CD4-positive, alpha-beta T cell treated with Interleukin-12 subunit alpha and Interleukin-12 subunit beta, for 1 hour (primary cell): ENCODE results near the gene HORMAD2.
"Not testable (repeated sequence)": the region's sequence is repeated elsewhere in the genome, so short reads cannot be mapped to it uniquely, and the experiment has no call there.

ENCODE experiments used
- DNase-seq: peaks from one replicate; pipeline ENCODE4 v3.0.0-alpha.2; 2020

The HORMAD2 gene

GRCh38 chr22:30214703-30215407 is 134.6 kb downstream of the HORMAD2 start:
- DNase-seq = no peak

GRCh38 chr22:30216272-30216671 is 136.0 kb downstream of the HORMAD2 start:
- not testable (repeated sequence) for DNase-seq

GRCh38 chr22:30216710-30217109 is 136.4 kb downstream of the HORMAD2 start:
- no peak for DNase-seq

- DNase-seq = no peak
Observed at GRCh38 chr22:30217698-30218560, 137.7 kb downstream of the HORMAD2 start.

- no peak for DNase-seq
Observed at GRCh38 chr22:30219049-30219654, 138.9 kb downstream of the HORMAD2 start.

GRCh38 chr22:30219668-30220278 is 139.5 kb downstream of the HORMAD2 start:
- DNase-seq = no peak

GRCh38 chr22:30220338-30221012 is 140.2 kb downstream of the HORMAD2 start:
- DNase-seq = no peak

GRCh38 chr22:30221121-30221992 is 141.1 kb downstream of the HORMAD2 start:
- DNase-seq = peak; percentile 72

GRCh38 chr22:30222321-30222720 is 142.1 kb downstream of the HORMAD2 start:
- no peak for DNase-seq

GRCh38 chr22:30223303-30223702 is 143.0 kb downstream of the HORMAD2 start:
- no peak for DNase-seq

- DNase-seq = no peak
Observed at GRCh38 chr22:30224161-30224857, 144.0 kb downstream of the HORMAD2 start.

- DNase-seq = no peak
Observed at GRCh38 chr22:30225220-30225927, 145.1 kb downstream of the HORMAD2 start.

- DNase-seq = no peak
Observed at GRCh38 chr22:30226192-30226832, 146.0 kb downstream of the HORMAD2 start.
